ENCODE results near the gene HIF3A. TPM values are rescaled to one million over a fixed set of nuclear protein-coding genes. Genes with fewer than 3 reads are reported as not detected.

Gene HIF3A
- total RNA-seq, 2 donors from 2014 or later = 73.1 to 123 TPM

DNA sequence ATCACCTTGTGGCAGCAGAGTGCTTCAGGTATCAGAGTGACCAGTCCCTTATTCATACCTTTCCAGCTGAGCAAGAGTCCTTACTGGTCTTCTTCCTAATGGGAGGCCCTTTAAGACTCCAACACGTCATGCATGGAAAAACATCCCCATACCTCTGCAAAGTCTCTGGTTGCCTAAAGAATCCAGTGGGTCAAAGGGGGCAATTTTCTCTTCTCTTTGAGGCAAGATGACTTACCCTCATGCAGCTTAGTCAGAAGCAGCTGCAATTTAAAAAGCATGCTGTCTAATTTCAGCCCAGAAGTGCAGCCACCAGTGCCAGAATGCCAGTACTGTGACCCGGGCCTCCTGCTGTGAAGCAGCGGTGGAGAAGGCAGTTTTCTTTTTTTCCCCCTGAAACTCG, 68.7 kb downstream of the HIF3A start:
- H3K36me3 ChIP-seq = peaks cover 5% of the 10 kb centered on the region
- no peak overlapping the region for H3K4me3 ChIP-seq
- H3K4me1 ChIP-seq = peaks cover 0 to 5% of the 10 kb centered on the region in 2 donors
- no peaks in the 10 kb centered on the region for H3K9me3 ChIP-seq
- TF ChIP-seq, protein P1, sequence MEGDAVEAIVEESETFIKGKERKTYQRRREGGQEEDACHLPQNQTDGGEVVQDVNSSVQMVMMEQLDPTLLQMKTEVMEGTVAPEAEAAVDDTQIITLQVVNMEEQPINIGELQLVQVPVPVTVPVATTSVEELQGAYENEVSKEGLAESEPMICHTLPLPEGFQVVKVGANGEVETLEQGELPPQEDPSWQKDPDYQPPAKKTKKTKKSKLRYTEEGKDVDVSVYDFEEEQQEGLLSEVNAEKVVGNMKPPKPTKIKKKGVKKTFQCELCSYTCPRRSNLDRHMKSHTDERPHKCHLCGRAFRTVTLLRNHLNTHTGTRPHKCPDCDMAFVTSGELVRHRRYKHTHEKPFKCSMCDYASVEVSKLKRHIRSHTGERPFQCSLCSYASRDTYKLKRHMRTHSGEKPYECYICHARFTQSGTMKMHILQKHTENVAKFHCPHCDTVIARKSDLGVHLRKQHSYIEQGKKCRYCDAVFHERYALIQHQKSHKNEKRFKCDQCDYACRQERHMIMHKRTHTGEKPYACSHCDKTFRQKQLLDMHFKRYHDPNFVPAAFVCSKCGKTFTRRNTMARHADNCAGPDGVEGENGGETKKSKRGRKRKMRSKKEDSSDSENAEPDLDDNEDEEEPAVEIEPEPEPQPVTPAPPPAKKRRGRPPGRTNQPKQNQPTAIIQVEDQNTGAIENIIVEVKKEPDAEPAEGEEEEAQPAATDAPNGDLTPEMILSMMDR (IDR thresholded peaks at IDR 0.05) = no peak
- H3K27me3 ChIP-seq = no peaks in the 10 kb centered on the region
- no peak overlapping the region for H3K27ac ChIP-seq
- no peak for DNase-seq (ENCODE audit: low spot score)

- Histone ChIP-seq H3K4me1 (peaks cover 0 to 15% of the 10 kb centered on the region in 2 donors), H3K9me3 (no peaks in the 10 kb centered on the region), H3K27me3 (no peaks in the 10 kb centered on the region), H3K4me3 (no peak overlapping the region), H3K27ac (no peak overlapping the region), H3K36me3 (peaks cover 5% of the 10 kb centered on the region)
- TF ChIP-seq, protein P1 (IDR thresholded peaks at IDR 0.05) = no peak
- DNase-seq (ENCODE audit: low spot score) = no peak
Measured at GRCh38 chr19:46366620-46367292, 69.9 kb downstream of the HIF3A start.

- Histone ChIP-seq H3K4me3 (no peak overlapping the region), H3K36me3 (peaks cover 5% of the 10 kb centered on the region), H3K9me3 (no peaks in the 10 kb centered on the region), H3K4me1 (peaks cover 0 to 22% of the 10 kb centered on the region in 2 donors), H3K27me3 (no peaks in the 10 kb centered on the region), H3K27ac (no peak overlapping the region)
- no peak for DNase-seq (ENCODE audit: low spot score)
- TF ChIP-seq, protein P1 (IDR thresholded peaks at IDR 0.05) = no peak
Measured at GRCh38 chr19:46367426-46367825, 70.6 kb downstream of the HIF3A start.

DNA sequence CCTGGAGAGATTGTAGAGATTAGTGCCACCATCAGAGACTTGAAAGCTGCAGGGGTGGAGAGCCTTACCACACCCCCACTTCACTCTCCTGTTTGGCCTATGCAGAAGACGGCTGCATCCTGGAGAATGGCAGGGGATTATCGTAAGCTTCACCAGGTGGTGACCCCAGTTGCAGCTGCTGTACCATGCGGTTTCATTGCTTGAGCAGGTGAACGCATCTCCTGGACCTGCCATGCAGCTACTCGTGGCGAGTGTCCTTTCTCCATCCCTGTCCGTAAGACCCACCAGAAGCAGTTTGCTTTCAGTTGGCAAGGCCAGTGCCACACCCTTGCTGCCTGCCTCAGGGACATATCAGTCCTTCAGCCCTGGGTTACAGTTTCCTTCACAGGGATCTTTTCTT, 71.3 kb downstream of the HIF3A start:
- Histone ChIP-seq H3K36me3 (peaks cover 5% of the 10 kb centered on the region), H3K27ac (no peak overlapping the region)

GRCh38 chr19:46369817-46370216, 73.0 kb downstream of the HIF3A start:
- no peak for DNase-seq (ENCODE audit: low spot score)
- H3K4me1 ChIP-seq = peaks cover 0 to 43% of the 10 kb centered on the region in 2 donors
- TF ChIP-seq, protein P1 (IDR thresholded peaks at IDR 0.05) = no peak
- no peak overlapping the region for H3K27ac ChIP-seq
- no peaks in the 10 kb centered on the region for H3K36me3 ChIP-seq
- no peaks in the 10 kb centered on the region for H3K27me3 ChIP-seq
- H3K4me3 ChIP-seq = no peak overlapping the region
- H3K9me3 ChIP-seq = no peaks in the 10 kb centered on the region

More for the DNA sequence above, 71.3 kb downstream of the HIF3A start:
- H3K27me3 ChIP-seq = no peaks in the 10 kb centered on the region
- peaks cover 0 to 29% of the 10 kb centered on the region in 2 donors for H3K4me1 ChIP-seq
- no peak overlapping the region for H3K4me3 ChIP-seq
- TF ChIP-seq, protein P1 (IDR thresholded peaks at IDR 0.05) = no peak
- H3K9me3 ChIP-seq = no peaks in the 10 kb centered on the region
- no peak for DNase-seq (ENCODE audit: low spot score)

Data from right atrium auricular region (tissue), 2 donors.